Spleen (tissue), 11 donors: ENCODE data around the gene KRT27. TPM values are rescaled to one million over a fixed set of nuclear protein-coding genes. Genes with fewer than 3 reads are reported as not detected.

Experiments used
- DNase-seq: peaks from one replicate; pipeline ENCODE4 v3.0.0-alpha.2; 2020
- H3K27ac ChIP-seq, 8 donors: fragments of 200-600 bp; sonication (generic) in 7 of 8; 1 replicate in 4 of 8; 2 replicates in 4 of 8; pipeline versions ENCODE4 v1.5.0 to v1.8.0; 2016 to 2021; ENCODE audit warnings: inconsistent platforms in 4 of 8, mild to moderate bottlenecking in 4 of 8, moderate library complexity in 1 of 8
- H3K27me3 ChIP-seq, 7 donors: fragments of 200-600 bp; sonication (generic) in 6 of 7; replicated peaks in 1 of 7; 1 replicate in 4 of 7; 2 replicates in 3 of 7; pipeline versions ENCODE4 v1.5.0 to v1.8.0; 2016 to 2021; ENCODE audit warnings: inconsistent platforms in 3 of 7, mild to moderate bottlenecking in 1 of 7
- H3K36me3 ChIP-seq, 6 donors: fragments of 200-600 bp; sonication (generic) in 5 of 6; 1 replicate in 4 of 6; 2 replicates in 2 of 6; pipeline versions ENCODE4 v1.5.0 to v1.8.0; 2016 to 2021; ENCODE audit warnings: inconsistent platforms in 2 of 6
- H3K4me1 ChIP-seq, 6 donors: fragments of 200-600 bp; sonication (generic) in 5 of 6; 1 replicate in 3 of 6; 2 replicates in 3 of 6; pipeline versions ENCODE4 v1.5.0 to v1.8.0; 2016 to 2021; ENCODE audit warnings: inconsistent platforms in 3 of 6
- H3K4me3 ChIP-seq, 8 donors: fragments of 200-600 bp; sonication (generic) in 7 of 8; 1 replicate in 4 of 8; 2 replicates in 4 of 8; pipeline versions ENCODE4 v1.5.0 to v1.8.0; 2016 to 2021; ENCODE audit warnings: inconsistent platforms in 4 of 8, mild to moderate bottlenecking in 4 of 8, moderate library complexity in 2 of 8
- H3K9me3 ChIP-seq, 8 donors: fragments of 200-600 bp; sonication (generic) in 7 of 8; 1 replicate in 4 of 8; 2 replicates in 4 of 8; pipeline versions ENCODE4 v1.5.0 to v1.8.0; 2016 to 2021; ENCODE audit warnings: inconsistent platforms in 4 of 8
- CTCF ChIP-seq, 11 experiments: fragments of 200-600 bp in 7 of 11; fragments of 450-650 bp in 4 of 11; sonication (generic) in 4 of 11; IDR thresholded peaks in 8 of 11; conservative IDR thresholded peaks in 3 of 11; 1 replicate in 7 of 11; 2 replicates in 4 of 11; pipeline versions ENCODE4 v1.4.0 to v1.8.0; 2016 to 2021; ENCODE audit warnings: antibody characterized with exemption in 11 of 11, inconsistent platforms in 4 of 11, mild to moderate bottlenecking in 1 of 11
- POLR2A ChIP-seq, 3 donors: fragments of 450-650 bp; IDR thresholded peaks; one replicate each; pipeline ENCODE4 v1.5.1; 2017; ENCODE audit warnings: antibody characterized with exemption in 3 of 3, mild to moderate bottlenecking in 1 of 3
- POLR2AphosphoS5 ChIP-seq, 3 donors: sonication (generic); formaldehyde crosslinking; IDR thresholded peaks; one replicate each; pipeline ENCODE4 v1.5.1; 2017; ENCODE audit warnings: antibody characterized with exemption in 3 of 3
- WGBS, 5 donors: extraction: QIAGEN DNeasy Blood & Tissue Kit in 3 of 5; methylation state at CpG; one replicate each; pipeline versions ENCODE4 v1.1.5 to v1.1.7; 2013 to 2018; 5-methylcytosine and 5-hydroxymethylcytosine counted together
- intact Hi-C: fragments of 100-400 bp; cut with DNase I; formaldehyde crosslinking; loops from one replicate; pipeline ENCODE4 v1.15.0; 2023; ENCODE audit warnings: low total_unique reads
- polyA plus RNA-seq, 3 donors: library from polyadenylated mRNA; stranded (reverse); fragments of 200-250 nt; gene quantifications; one replicate each; pipeline ENCODE4 v1.2.1, GENCODE V29; 2013
- total RNA-seq, 7 donors: library from RNA; depleted of rRNA in 3 of 7; stranded (reverse); fragments of >200 nt in 3 of 7; fragmentation: NEBNext Ultra II Directional in 4 of 7; extraction: Animal tissue kit (Norgen Biotek cat#: 25700) in 4 of 7; gene quantifications; one replicate each; pipeline versions ENCODE4 v1.1.0 to v1.2.1, GENCODE V29; 2016 to 2021
- donor health status: healthy with polysubstance abuse.
- donor health status: DM: no; HTN: no; CAD: no; lungs with moderate emphysema.
- donor health status: DM: no; HTN: no; CAD: no.
- donor health status: Bipolar disorder and iron deficiency.
- donor health status: healthy.
- donor health status: DM: no; HTN: no; CAD: no.
- donor health status: DM: yes; HTN: yes; CAD: no.

KRT27 gene
- total and polyA plus RNA-seq, 10 donors = 0.09 to 0.42 (median 0.12) TPM; not detected in 7

- Histone ChIP-seq H3K4me3 (no peak overlapping the region), H3K9me3 (peaks cover 0 to 25% (median 12%) of the 10 kb centered on the region in 8 donors), H3K27ac (no peak overlapping the region), H3K36me3 (no peaks in the 10 kb centered on the region), H3K27me3 (peaks cover 0 to 27% (median 0%) of the 10 kb centered on the region in 7 donors), H3K4me1 (no peaks in the 10 kb centered on the region)
- intact Hi-C loops = no loop called here
- DNase-seq = no peak
- 44 to 60% (median 50%) methylated on average over 4 of the region's 4 CpGs for WGBS, 5 donors
- TF ChIP-seq POLR2A (IDR thresholded peaks at IDR 0.05) = no peak
- TF ChIP-seq POLR2AphosphoS5 (IDR thresholded peaks at IDR 0.05) = no peak
- TF ChIP-seq CTCF (IDR thresholded peaks at IDR 0.05 in 8 of 11, conservative IDR thresholded peaks at IDR 0.05 in 3 of 11) = no peak
These were observed 43.8 kb downstream of the KRT27 start for GRCh38 chr17:40738553-40738952.

GRCh38 chr17:40735016-40735415 lies 47.3 kb downstream of the KRT27 start:
- Histone ChIP-seq H3K4me1 (no peaks in the 10 kb centered on the region), H3K36me3 (no peaks in the 10 kb centered on the region), H3K9me3 (peaks cover 0 to 7% (median 0%) of the 10 kb centered on the region in 8 donors), H3K4me3 (no peak overlapping the region), H3K27ac (no peak overlapping the region), H3K27me3 (peaks cover 0 to 15% (median 0%) of the 10 kb centered on the region in 7 donors)
- TF ChIP-seq POLR2AphosphoS5 (IDR thresholded peaks at IDR 0.05) (no peak), CTCF (IDR thresholded peaks at IDR 0.05 in 8 of 11, conservative IDR thresholded peaks at IDR 0.05 in 3 of 11) (no peak), POLR2A (IDR thresholded peaks at IDR 0.05) (no peak)
- intact Hi-C loops = no loop called here
- 69 to 76% (median 73%) methylated on average over 1 of the region's 1 CpG for WGBS, 5 donors
- no peak for DNase-seq

- Histone ChIP-seq H3K4me3 (no peak overlapping the region), H3K36me3 (no peaks in the 10 kb centered on the region), H3K9me3 (peaks cover 0 to 7% (median 0%) of the 10 kb centered on the region in 8 donors), H3K27ac (no peak overlapping the region), H3K27me3 (peaks cover 0 to 9% (median 0%) of the 10 kb centered on the region in 7 donors), H3K4me1 (no peaks in the 10 kb centered on the region)
- WGBS, 5 donors = 81 to 92% (median 91%) methylated on average over 6 of the region's 6 CpGs
- TF ChIP-seq POLR2AphosphoS5 (IDR thresholded peaks at IDR 0.05) = no peak
- no peak for TF ChIP-seq POLR2A (IDR thresholded peaks at IDR 0.05)
- no peak for TF ChIP-seq CTCF (IDR thresholded peaks at IDR 0.05 in 8 of 11, conservative IDR thresholded peaks at IDR 0.05 in 3 of 11)
- DNase-seq = no peak
- intact Hi-C loops = no loop called here
These were observed 48.3 kb downstream of the KRT27 start for GRCh38 chr17:40734018-40734417.

GRCh38 chr17:40730970-40731369 lies 51.4 kb downstream of the KRT27 start:
- H3K27me3 ChIP-seq = peaks cover 0 to 9% (median 0%) of the 10 kb centered on the region in 7 donors
- DNase-seq = no peak
- 74 to 89% (median 78%) methylated on average over 1 of the region's 1 CpG for WGBS, 5 donors
- no peak overlapping the region for H3K27ac ChIP-seq
- peaks cover 0 to 7% (median 0%) of the 10 kb centered on the region in 8 donors for H3K9me3 ChIP-seq
- intact Hi-C loops = no loop called here
- no peaks in the 10 kb centered on the region for H3K36me3 ChIP-seq
- no peak overlapping the region for H3K4me3 ChIP-seq
- TF ChIP-seq POLR2A (IDR thresholded peaks at IDR 0.05) (no peak), CTCF (IDR thresholded peaks at IDR 0.05 in 8 of 11, conservative IDR thresholded peaks at IDR 0.05 in 3 of 11) (no peak), POLR2AphosphoS5 (IDR thresholded peaks at IDR 0.05) (no peak)
- H3K4me1 ChIP-seq = peaks cover 0 to 9% (median 0%) of the 10 kb centered on the region in 6 donors
